Neuronal stem cell (in vitro differentiated cells): Measurements from ENCODE around the gene NAT9.
A peak's percentile ranks its signal among the peaks of the same experiment; 100 is the strongest.

Experiments used
- DNase-seq: peaks from one replicate; pipeline ENCODE4 v3.0.0-alpha.2; 2013; ENCODE audit warnings: low spot score
- H2AFZ ChIP-seq: one replicate; pipeline ENCODE4 v1.6.1; 2013; ENCODE audit warnings: mild to moderate bottlenecking, low read length, inconsistent platforms
- H2AK5ac ChIP-seq: 2 replicates; pipeline ENCODE4 v1.6.1; 2013; ENCODE audit warnings: low read depth, mild to moderate bottlenecking, inconsistent platforms, low read length, moderate library complexity, mixed read lengths
- H2BK120ac ChIP-seq: 2 replicates; pipeline ENCODE4 v1.6.1; 2013; ENCODE audit warnings: low read depth, mild to moderate bottlenecking, inconsistent platforms, low read length, moderate library complexity, mixed read lengths
- H2BK12ac ChIP-seq: one replicate; pipeline ENCODE4 v1.6.1; 2013; ENCODE audit warnings: low read length, inconsistent platforms
- H2BK15ac ChIP-seq: 2 replicates; pipeline ENCODE4 v1.6.1; 2013; ENCODE audit warnings: mild to moderate bottlenecking, low read length, inconsistent platforms, mixed read lengths
- H2BK5ac ChIP-seq: one replicate; pipeline ENCODE4 v1.6.1; 2013; ENCODE audit warnings: inconsistent platforms, mild to moderate bottlenecking, low read length, moderate library complexity
- H3K14ac ChIP-seq: one replicate; pipeline ENCODE4 v1.6.1; 2013; ENCODE audit warnings: low read length, inconsistent platforms
- H3K18ac ChIP-seq: 2 replicates; pipeline ENCODE4 v1.6.1; 2013; ENCODE audit warnings: low read length, inconsistent platforms
- H3K23ac ChIP-seq: 2 replicates; pipeline ENCODE4 v1.6.1; 2013; ENCODE audit warnings: low read depth, mild to moderate bottlenecking, mixed read lengths, low read length, inconsistent platforms; ENCODE audit not compliant: poor library complexity
- H3K27ac ChIP-seq: replicated peaks from 3 replicates; pipeline ENCODE4 v1.5.1; 2013; ENCODE audit warnings: low read length, inconsistent platforms
- H3K27me3 ChIP-seq, 3 experiments: 2 replicates each; pipeline ENCODE4 v1.6.1; 2013; ENCODE audit warnings: low read length in 3 of 3, mild to moderate bottlenecking in 2 of 3, inconsistent platforms in 1 of 3, low read depth in 1 of 3, mixed read lengths in 1 of 3, moderate library complexity in 1 of 3; ENCODE audit not compliant: control insufficient read depth in 3 of 3, insufficient read depth in 3 of 3
- H3K36me3 ChIP-seq, 2 donors: replicated peaks in 1 of 2; 2 replicates each; pipeline ENCODE4 v1.6.1; 2013; ENCODE audit warnings: low read length in 2 of 2; ENCODE audit not compliant: control insufficient read depth in 2 of 2, insufficient read depth in 2 of 2
- H3K4ac ChIP-seq: 2 replicates; pipeline ENCODE4 v1.6.1; 2013; ENCODE audit warnings: inconsistent platforms, mild to moderate bottlenecking, low read length, moderate library complexity
- H3K4me1 ChIP-seq, 2 donors: 1 replicate in 1 of 2; 2 replicates in 1 of 2; pipeline ENCODE4 v1.6.1; 2013; ENCODE audit warnings: low read length in 2 of 2, low read depth in 1 of 2; ENCODE audit not compliant: control insufficient read depth in 2 of 2, insufficient read depth in 1 of 2
- H3K4me2 ChIP-seq: one replicate; pipeline ENCODE4 v1.6.1; 2013; ENCODE audit warnings: mild to moderate bottlenecking, low read length, inconsistent platforms; ENCODE audit not compliant: insufficient read depth, poor library complexity, severe bottlenecking
- H3K4me3 ChIP-seq, 2 donors: 2 replicates each; pipeline ENCODE4 v1.5.1; 2013; ENCODE audit warnings: low read length in 2 of 2, mild to moderate bottlenecking in 2 of 2, inconsistent platforms in 1 of 2, moderate library complexity in 1 of 2
- H3K79me1 ChIP-seq: one replicate; pipeline ENCODE4 v1.6.1; 2013; ENCODE audit warnings: low read depth, mild to moderate bottlenecking, inconsistent platforms, low read length, moderate library complexity
- H3K9ac ChIP-seq: one replicate; pipeline ENCODE4 v1.6.1; 2013; ENCODE audit warnings: mild to moderate bottlenecking, low read depth, low read length, inconsistent platforms; ENCODE audit not compliant: poor library complexity
- H3K9me3 ChIP-seq, 2 donors: replicated peaks in 1 of 2; 2 replicates each; pipeline versions ENCODE3 to v1.6.1; 2013; ENCODE audit warnings: low read length in 2 of 2, mild to moderate bottlenecking in 2 of 2, inconsistent platforms in 1 of 2, low read depth in 1 of 2, mixed read lengths in 1 of 2, moderate library complexity in 1 of 2; ENCODE audit not compliant: control insufficient read depth in 2 of 2, insufficient read depth in 1 of 2
- H4K8ac ChIP-seq: one replicate; pipeline ENCODE4 v1.6.1; 2013; ENCODE audit warnings: low read depth, mild to moderate bottlenecking, inconsistent platforms, low read length, moderate library complexity
- H4K91ac ChIP-seq: one replicate; pipeline ENCODE4 v1.6.1; 2013; ENCODE audit warnings: low read length, low read depth, mild to moderate bottlenecking, inconsistent platforms; ENCODE audit not compliant: poor library complexity
- WGBS, 2 donors: extraction: QIAGEN DNeasy Blood & Tissue Kit; methylation state at CpG; one replicate each; pipeline ENCODE4 v1.1.7; 2013; ENCODE audit warnings: missing lambda C conversion rate in 2 of 2, mixed read lengths in 1 of 2; ENCODE audit not compliant: insufficient read length in 2 of 2, insufficient replicate concordance in 1 of 2; ENCODE audit errors: extremely low coverage in 2 of 2; 5-methylcytosine and 5-hydroxymethylcytosine counted together

NAT9 gene

GRCh38 chr17:74816905-74817620 lies 40.9 kb upstream of the NAT9 start:
- peaks cover 0 to 18% of the 10 kb centered on the region in 2 donors for H3K4me1 ChIP-seq
- H4K91ac ChIP-seq, result no peak overlapping the region
- no peak overlapping the region for H2BK15ac ChIP-seq
- H2AFZ ChIP-seq, result no peak overlapping the region
- no peak for DNase-seq
- H3K9ac ChIP-seq, result no peak overlapping the region
- H3K79me1 ChIP-seq, result no peaks in the 10 kb centered on the region
- peaks cover 11 to 15% of the 10 kb centered on the region in 2 donors for H3K36me3 ChIP-seq
- no CpG with 5 or more reads among the region's 18 CpGs for WGBS, 2 donors
- no peak overlapping the region for H2BK5ac ChIP-seq
- H2BK120ac ChIP-seq, result no peak overlapping the region
- H3K9me3 ChIP-seq, result peaks cover 0 to 4% of the 10 kb centered on the region in 2 donors
- no peak overlapping the region for H3K14ac ChIP-seq
- H3K4me3 ChIP-seq, result peak overlapping the region in 1 of 2 donors; percentile 6
- no peaks in the 10 kb centered on the region for H3K27me3 ChIP-seq
- H4K8ac ChIP-seq, result no peak overlapping the region
- no peak overlapping the region for H3K18ac ChIP-seq
- no peak overlapping the region for H3K23ac ChIP-seq
- H2AK5ac ChIP-seq, result no peak overlapping the region
- no peak overlapping the region for H2BK12ac ChIP-seq
- H3K4me2 ChIP-seq, result no peak overlapping the region
- no peak overlapping the region for H3K27ac ChIP-seq
- H3K4ac ChIP-seq, result no peak overlapping the region

- no peak overlapping the region for H4K8ac ChIP-seq
- H3K14ac ChIP-seq, result no peak overlapping the region
- H3K36me3 ChIP-seq, result peaks cover 10 to 14% of the 10 kb centered on the region in 2 donors
- no peak overlapping the region for H3K4ac ChIP-seq
- H2AFZ ChIP-seq, result no peak overlapping the region
- no peak overlapping the region for H2BK12ac ChIP-seq
- no peak overlapping the region for H4K91ac ChIP-seq
- no peak overlapping the region for H3K23ac ChIP-seq
- H3K4me2 ChIP-seq, result no peak overlapping the region
- H3K4me3 ChIP-seq, result no peak overlapping the region
- H3K18ac ChIP-seq, result no peak overlapping the region
- no peaks in the 10 kb centered on the region for H3K27me3 ChIP-seq
- no peak for DNase-seq
- no peak overlapping the region for H2BK5ac ChIP-seq
- H2BK15ac ChIP-seq, result no peak overlapping the region
- no peak overlapping the region for H3K9ac ChIP-seq
- H3K4me1 ChIP-seq, result peaks cover 0 to 20% of the 10 kb centered on the region in 2 donors
- peaks cover 0 to 4% of the 10 kb centered on the region in 2 donors for H3K9me3 ChIP-seq
- no peak overlapping the region for H3K27ac ChIP-seq
- no CpG with 5 or more reads among the region's 15 CpGs for WGBS, 2 donors
- no peak overlapping the region for H2AK5ac ChIP-seq
- no peaks in the 10 kb centered on the region for H3K79me1 ChIP-seq
- no peak overlapping the region for H2BK120ac ChIP-seq
These were observed 39.6 kb upstream of the NAT9 start for GRCh38 chr17:74815550-74816370.

DNA sequence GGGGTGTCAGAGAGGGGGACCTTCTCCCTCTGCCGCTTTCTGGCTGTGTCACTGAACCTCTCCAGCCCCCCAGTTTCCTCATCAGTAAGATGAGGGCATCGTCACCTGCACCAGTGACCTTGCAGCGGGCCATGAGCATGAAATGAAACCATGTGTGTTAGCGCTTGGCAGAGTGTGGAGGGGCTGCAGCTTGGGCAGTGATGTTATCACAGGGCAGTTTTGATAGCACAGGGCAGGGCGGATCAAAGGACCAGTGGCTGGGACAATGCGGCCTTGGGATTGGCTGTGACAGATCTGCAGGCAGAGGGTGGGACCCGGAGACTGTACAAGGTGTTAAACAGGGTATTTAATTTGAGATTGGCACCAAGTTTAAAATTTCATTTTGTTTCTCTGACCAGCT lies 38.9 kb upstream of the NAT9 start:
- Histone ChIP-seq H3K4ac (no peak overlapping the region), H3K23ac (peak overlapping the region; percentile 17), H3K27ac (no peak overlapping the region), H3K9me3 (peaks cover 0 to 4% of the 10 kb centered on the region in 2 donors), H2AFZ (no peak overlapping the region), H4K8ac (peak overlapping the region; percentile 66), H2BK12ac (no peak overlapping the region), H2BK5ac (no peak overlapping the region), H2BK120ac (no peak overlapping the region), H2BK15ac (no peak overlapping the region), H3K36me3 (peaks cover 7 to 10% of the 10 kb centered on the region in 2 donors), H4K91ac (no peak overlapping the region), H3K4me2 (no peak overlapping the region), H3K14ac (no peak overlapping the region), H2AK5ac (peak overlapping the region; percentile 14), H3K4me3 (no peak overlapping the region), H3K4me1 (peaks cover 0 to 20% of the 10 kb centered on the region in 2 donors), H3K18ac (no peak overlapping the region), H3K27me3 (no peaks in the 10 kb centered on the region), H3K9ac (no peak overlapping the region), H3K79me1 (no peaks in the 10 kb centered on the region)
- DNase-seq, result no peak
- WGBS, 2 donors, result no CpG with 5 or more reads among the region's 7 CpGs

DNA sequence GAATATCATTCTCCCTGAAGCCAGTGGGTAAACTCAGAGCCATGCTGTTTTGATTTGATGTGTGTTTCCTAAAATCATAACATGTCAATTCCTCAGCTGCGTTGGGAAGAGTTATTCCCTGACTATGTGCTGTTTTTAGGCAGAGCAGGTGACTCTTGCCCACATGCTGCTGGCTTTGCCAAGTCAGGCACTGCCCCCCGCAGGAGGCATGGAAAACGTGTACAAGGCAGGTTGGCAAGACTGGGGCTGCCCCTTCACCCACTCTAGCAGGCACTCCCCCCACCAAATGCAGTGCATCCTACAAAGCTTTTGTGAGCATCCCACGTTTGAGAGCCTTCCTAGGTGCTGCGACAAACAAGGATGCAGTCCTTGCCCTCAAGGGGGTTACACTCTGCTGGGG lies 38.3 kb upstream of the NAT9 start:
- no peak overlapping the region for H2BK5ac ChIP-seq
- no peak overlapping the region for H3K4me2 ChIP-seq
- peaks cover 7% of the 10 kb centered on the region in 2 donors for H3K36me3 ChIP-seq
- no peak overlapping the region for H3K18ac ChIP-seq
- no peak overlapping the region for H3K14ac ChIP-seq
- no peak overlapping the region for H2BK15ac ChIP-seq
- no peaks in the 10 kb centered on the region for H3K79me1 ChIP-seq
- H3K9me3 ChIP-seq, result peaks cover 0 to 3% of the 10 kb centered on the region in 2 donors
- no peak overlapping the region for H2BK12ac ChIP-seq
- H3K4me3 ChIP-seq, result no peak overlapping the region
- H4K8ac ChIP-seq, result no peak overlapping the region
- no peak overlapping the region for H3K27ac ChIP-seq
- peaks cover 0 to 20% of the 10 kb centered on the region in 2 donors for H3K4me1 ChIP-seq
- H3K4ac ChIP-seq, result no peak overlapping the region
- no CpG with 5 or more reads among the region's 5 CpGs for WGBS, 2 donors
- no peak overlapping the region for H2AFZ ChIP-seq
- no peak overlapping the region for H3K9ac ChIP-seq
- no peak for DNase-seq
- no peak overlapping the region for H3K23ac ChIP-seq
- H4K91ac ChIP-seq, result no peak overlapping the region
- no peak overlapping the region for H2AK5ac ChIP-seq
- no peak overlapping the region for H2BK120ac ChIP-seq
- no peaks in the 10 kb centered on the region for H3K27me3 ChIP-seq
